Endothelial cell of umbilical vein (primary cell): ENCODE data around the gene KLK2. TPM values are rescaled to one million over a fixed set of nuclear protein-coding genes. Genes with fewer than 3 reads are reported as not detected.

Experiments
- BruUV-seq: library from RNA; stranded (reverse); fragments of 400-500 nt; replicated peaks from 2 replicates; lab custom pipeline; 2021; lab: Mats Ljungman, UMichigan
- CTCF ChIA-PET: fragments of 300-600, 350-600 bp; sonication (Branson Sonifier 250); formaldehyde crosslinking; loops from one replicate; lab custom pipeline; 2021; ENCODE audit warnings: antibody characterized with exemption, inconsistent platforms; lab: Charles Lee
- POLR2A ChIA-PET: fragments of 300-600, 350-600 bp; sonication (Branson Sonifier 250); formaldehyde crosslinking; loops from one replicate; lab custom pipeline; 2021; ENCODE audit warnings: antibody characterized with exemption, inconsistent platforms; lab: Charles Lee
- DNase-seq: peaks from one replicate; pipeline ENCODE4 v3.0.0-alpha.2; 2011; ENCODE audit warnings: low read depth, low spot score
- FAIRE-seq: peaks from 2 replicates; lab custom pipeline; 2011; peaks lifted over from hg19 to GRCh38; lab: Jason Lieb, UNC
- H2AFZ ChIP-seq: 2 replicates; pipeline ENCODE4 v1.6.0; 2012; ENCODE audit warnings: low read depth, low read length, control low read depth, inconsistent platforms
- H3K27ac ChIP-seq: 2 replicates; pipeline ENCODE4 v1.5.1; 2011; ENCODE audit warnings: low read depth, mild to moderate bottlenecking, control low read depth, low read length, moderate library complexity; ENCODE audit not compliant: insufficient read depth
- H3K27me3 ChIP-seq, 2 experiments: 2 replicates each; pipeline versions ENCODE4 v1.6.0 to v1.6.1; 2011; ENCODE audit warnings: low read length in 2 of 2, mixed read lengths in 1 of 2; ENCODE audit not compliant: control insufficient read depth in 2 of 2, insufficient read depth in 2 of 2
- H3K36me3 ChIP-seq, 2 experiments: 2 replicates in 1 of 2; 3 replicates in 1 of 2; pipeline ENCODE4 v1.5.1; 2011; ENCODE audit warnings: low read length in 2 of 2, mild to moderate bottlenecking in 1 of 2, moderate library complexity in 1 of 2; ENCODE audit not compliant: control insufficient read depth in 2 of 2, insufficient read depth in 2 of 2; ENCODE audit errors: extremely low read depth in 1 of 2
- H3K4me1 ChIP-seq: 3 replicates; pipeline ENCODE4 v1.5.1; 2011; ENCODE audit warnings: mild to moderate bottlenecking, low read length; ENCODE audit not compliant: control insufficient read depth, insufficient read depth; ENCODE audit errors: extremely low read depth
- H3K4me2 ChIP-seq: 2 replicates; pipeline ENCODE4 v1.6.1; 2011; ENCODE audit warnings: low read length, control low read depth, mixed read lengths; ENCODE audit not compliant: insufficient read depth
- H3K4me3 ChIP-seq, 3 experiments: fragments of 200-600 bp in 1 of 3; sonication (generic), shearing (Covaris generic) in 1 of 3; replicated peaks in 1 of 3; 2 replicates each; pipeline ENCODE4 v1.5.1; 2011 to 2016; ENCODE audit warnings: control low read depth in 3 of 3, low read length in 3 of 3, mild to moderate bottlenecking in 2 of 3, inconsistent platforms in 1 of 3, low read depth in 1 of 3, moderate library complexity in 1 of 3; ENCODE audit not compliant: insufficient read depth in 1 of 3
- H3K79me2 ChIP-seq: 2 replicates; pipeline ENCODE4 v1.6.0; 2012; ENCODE audit warnings: low read length, inconsistent platforms; ENCODE audit not compliant: control insufficient read depth, insufficient read depth
- H3K9ac ChIP-seq: replicated peaks from 2 replicates; pipeline ENCODE3; 2011; ENCODE audit warnings: low read length, control low read depth; ENCODE audit not compliant: insufficient read depth; ENCODE audit errors: extremely low read depth
- H3K9me1 ChIP-seq: replicated peaks from 3 replicates; pipeline ENCODE4 v1.6.0; 2011; ENCODE audit warnings: mild to moderate bottlenecking, low read length; ENCODE audit not compliant: control insufficient read depth, insufficient read depth; ENCODE audit errors: extremely low read depth
- H3K9me3 ChIP-seq: replicated peaks from 2 replicates; pipeline ENCODE4 v1.5.1; 2012; ENCODE audit warnings: low read length, inconsistent platforms; ENCODE audit not compliant: control insufficient read depth, insufficient read depth
- H4K20me1 ChIP-seq: replicated peaks from 2 replicates; pipeline ENCODE3; 2011; ENCODE audit warnings: mild to moderate bottlenecking, low read length; ENCODE audit not compliant: control insufficient read depth, insufficient read depth; ENCODE audit errors: extremely low read depth
- EZH2 ChIP-seq: IDR thresholded peaks from 2 replicates; pipeline ENCODE4 v1.6.1; 2012; ENCODE audit warnings: borderline replicate concordance, low read depth, mild to moderate bottlenecking, moderate library complexity, low read length, inconsistent platforms; ENCODE audit not compliant: severe bottlenecking
- FOS ChIP-seq: IDR thresholded peaks from 2 replicates; pipeline ENCODE4 v1.6.1; 2011; ENCODE audit warnings: mild to moderate bottlenecking, low read length, moderate library complexity, borderline replicate concordance; ENCODE audit not compliant: insufficient read depth
- GATA2 ChIP-seq: IDR thresholded peaks from 2 replicates; pipeline ENCODE4 v1.7.0; 2011; ENCODE audit warnings: low read depth, mild to moderate bottlenecking, moderate library complexity, mixed read lengths, low read length; ENCODE audit not compliant: insufficient read length, insufficient read depth
- JUN ChIP-seq: IDR thresholded peaks from 2 replicates; pipeline ENCODE4 v1.6.1; 2011; ENCODE audit warnings: borderline replicate concordance, low read depth; ENCODE audit not compliant: insufficient read length, insufficient read depth
- MYC ChIP-seq: IDR thresholded peaks from one replicate; pipeline ENCODE4 v1.6.1; 2011; ENCODE audit warnings: mild to moderate bottlenecking, low read depth, low read length
- POLR2A ChIP-seq: IDR thresholded peaks from 2 replicates; pipeline ENCODE4 v1.6.1; 2012; ENCODE audit warnings: low read depth, mild to moderate bottlenecking, control low read depth, low read length
- POLR2AphosphoS5 ChIP-seq: IDR thresholded peaks from 2 replicates; pipeline ENCODE4 v1.6.1; 2012; ENCODE audit warnings: low read depth, mild to moderate bottlenecking, control low read depth, low read length, moderate library complexity; ENCODE audit not compliant: insufficient read depth
- dilution Hi-C: fragments of 300-500 bp; cut with MboI; formaldehyde crosslinking; loops from one replicate; pipeline ENCODE4 v1.15.0; 2019; ENCODE audit warnings: low sequenced_read_pairs; ENCODE audit not compliant: extremely low pct_ligation_motif_present
- intact Hi-C: fragments of 100-400 bp; cut with micrococcal nuclease; formaldehyde crosslinking; loops from one replicate; pipeline ENCODE4 v1.10.0; 2022
- polyA plus RNA-seq, 4 experiments: library from polyadenylated mRNA; depleted of rRNA in 3 of 4; stranded (reverse) in 3 of 4; unstranded in 1 of 4; fragments of >200 nt; gene quantifications; 2 replicates each; pipeline versions ENCODE4 v1.2.1 to v1.2.3, GENCODE V29; 2011 to 2012; ENCODE audit warnings: missing spikeins in 1 of 4
- total RNA-seq: library from RNA; stranded (reverse); gene quantifications from 2 replicates; pipeline ENCODE4 v1.2.3, GENCODE V29; 2021
- TF ChIP-seq, protein P1 (sequence below): IDR thresholded peaks from 2 replicates; pipeline ENCODE4 v1.6.1; 2011; ENCODE audit not compliant: insufficient read depth, insufficient read length
- TF ChIP-seq, protein P2 (sequence below), 2 donors: IDR thresholded peaks; 1 replicate in 1 of 2; 2 replicates in 1 of 2; pipeline ENCODE4 v1.5.1; 2011; ENCODE audit warnings: low read length in 2 of 2, mild to moderate bottlenecking in 2 of 2, moderate library complexity in 2 of 2, control low read depth in 1 of 2, inconsistent platforms in 1 of 2, low read depth in 1 of 2; ENCODE audit not compliant: insufficient read depth in 1 of 2; ENCODE audit errors: extremely low read depth in 1 of 2

The KLK2 gene
- total and polyA plus RNA-seq, 2 donors (not counting 3 experiments of a cell fraction or from before 2014, with no cell fraction given) = not detected

DNA sequence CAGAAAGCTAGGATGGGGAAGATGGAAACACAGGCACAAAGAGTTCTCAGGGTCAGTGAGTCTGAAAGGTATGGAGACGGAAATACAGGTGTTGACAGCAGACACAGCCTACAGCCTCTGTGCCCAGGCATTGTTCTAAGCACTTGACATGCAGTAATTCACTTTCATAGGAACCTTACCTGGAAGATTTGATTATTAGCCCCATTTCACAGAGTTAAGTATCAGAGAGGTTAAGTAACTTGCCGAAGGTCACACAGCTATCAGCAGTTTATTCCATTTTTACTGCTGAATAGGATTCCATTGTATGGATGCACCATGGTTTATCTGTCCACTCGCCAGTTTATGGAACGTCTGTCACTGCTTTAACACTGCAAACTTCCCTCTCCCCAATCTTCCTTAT lies 24.8 kb downstream of the KLK2 start:
- H3K79me2 ChIP-seq = no peaks in the 10 kb centered on the region
- intact Hi-C loops = no loop called here
- H3K9ac ChIP-seq = no peak overlapping the region
- no peaks in the 10 kb centered on the region for H3K36me3 ChIP-seq
- TF ChIP-seq GATA2 (no peak), POLR2AphosphoS5 (no peak)
- TF ChIP-seq, protein P1, sequence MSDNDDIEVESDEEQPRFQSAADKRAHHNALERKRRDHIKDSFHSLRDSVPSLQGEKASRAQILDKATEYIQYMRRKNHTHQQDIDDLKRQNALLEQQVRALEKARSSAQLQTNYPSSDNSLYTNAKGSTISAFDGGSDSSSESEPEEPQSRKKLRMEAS = no peak
- H3K27ac ChIP-seq = no peak overlapping the region
- H3K4me3 ChIP-seq = no peak overlapping the region
- dilution Hi-C loops = no loop called here
- H4K20me1 ChIP-seq = no peaks in the 10 kb centered on the region
- POLR2A ChIA-PET = no interaction called here
- H3K27me3 ChIP-seq = no peaks in the 10 kb centered on the region
- no TSS peak for BruUV-seq
- no peaks in the 10 kb centered on the region for H3K9me3 ChIP-seq
- CTCF ChIA-PET = no interaction called here
- FAIRE-seq = no peak
- H2AFZ ChIP-seq = no peak overlapping the region
- no peaks in the 10 kb centered on the region for H3K4me1 ChIP-seq
- no peak overlapping the region for H3K4me2 ChIP-seq
- H3K9me1 ChIP-seq = no peaks in the 10 kb centered on the region
- no peak for DNase-seq

DNA sequence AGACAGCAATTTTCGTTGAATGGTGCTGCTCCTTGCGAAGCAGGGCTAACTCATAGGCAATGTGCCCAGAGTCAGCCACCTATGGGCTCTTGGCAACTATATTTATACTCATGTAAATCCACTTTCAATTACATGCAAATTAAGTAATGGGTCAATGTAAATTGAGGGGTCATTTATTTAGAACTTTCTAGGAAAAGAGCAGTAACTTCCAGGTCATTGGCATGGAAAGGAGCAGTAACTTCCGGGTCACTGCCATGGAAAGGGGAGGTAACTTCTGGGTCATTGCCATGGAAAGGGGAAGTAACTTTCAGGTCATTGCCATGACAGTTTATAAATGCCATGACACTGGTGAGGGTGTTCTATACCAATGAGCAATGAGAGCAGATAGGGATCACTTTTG lies 26.3 kb downstream of the KLK2 start:
- ChIA-PET CTCF (interaction anchor here (1.4 kb wide), 1 partner anchor 22 kb away, joined by 3 read pairs; no protein-coding TSS in a partner anchor), POLR2A (no interaction called here)
- H4K20me1 ChIP-seq = no peaks in the 10 kb centered on the region
- H3K4me2 ChIP-seq = no peak overlapping the region
- TF ChIP-seq, protein P2, sequence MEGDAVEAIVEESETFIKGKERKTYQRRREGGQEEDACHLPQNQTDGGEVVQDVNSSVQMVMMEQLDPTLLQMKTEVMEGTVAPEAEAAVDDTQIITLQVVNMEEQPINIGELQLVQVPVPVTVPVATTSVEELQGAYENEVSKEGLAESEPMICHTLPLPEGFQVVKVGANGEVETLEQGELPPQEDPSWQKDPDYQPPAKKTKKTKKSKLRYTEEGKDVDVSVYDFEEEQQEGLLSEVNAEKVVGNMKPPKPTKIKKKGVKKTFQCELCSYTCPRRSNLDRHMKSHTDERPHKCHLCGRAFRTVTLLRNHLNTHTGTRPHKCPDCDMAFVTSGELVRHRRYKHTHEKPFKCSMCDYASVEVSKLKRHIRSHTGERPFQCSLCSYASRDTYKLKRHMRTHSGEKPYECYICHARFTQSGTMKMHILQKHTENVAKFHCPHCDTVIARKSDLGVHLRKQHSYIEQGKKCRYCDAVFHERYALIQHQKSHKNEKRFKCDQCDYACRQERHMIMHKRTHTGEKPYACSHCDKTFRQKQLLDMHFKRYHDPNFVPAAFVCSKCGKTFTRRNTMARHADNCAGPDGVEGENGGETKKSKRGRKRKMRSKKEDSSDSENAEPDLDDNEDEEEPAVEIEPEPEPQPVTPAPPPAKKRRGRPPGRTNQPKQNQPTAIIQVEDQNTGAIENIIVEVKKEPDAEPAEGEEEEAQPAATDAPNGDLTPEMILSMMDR (IDR thresholded peaks at IDR 0.05; ENCODE audit: extremely low read depth in 1 of 2, insufficient read depth in 1 of 2, low read depth in 1 of 2, low read length in 2 of 2) = no peak
- TF ChIP-seq JUN = no peak
- TF ChIP-seq, protein P1 = no peak
- TF ChIP-seq FOS = no peak
- TF ChIP-seq EZH2 = no peak
- TF ChIP-seq POLR2AphosphoS5 = no peak
- TF ChIP-seq MYC = no peak
- no peak for TF ChIP-seq POLR2A
- TF ChIP-seq GATA2 = no peak
- no peak for FAIRE-seq
- H3K27ac ChIP-seq = no peak overlapping the region
- no peak overlapping the region for H3K4me3 ChIP-seq
- no peaks in the 10 kb centered on the region for H3K36me3 ChIP-seq
- dilution Hi-C loops (no loop called here), intact Hi-C loops (no loop called here)
- no peaks in the 10 kb centered on the region for H3K27me3 ChIP-seq
- no peaks in the 10 kb centered on the region for H3K9me1 ChIP-seq
- BruUV-seq = no TSS peak
- H3K4me1 ChIP-seq = no peaks in the 10 kb centered on the region
- no peak overlapping the region for H2AFZ ChIP-seq
- H3K79me2 ChIP-seq = no peaks in the 10 kb centered on the region
- H3K9ac ChIP-seq = no peak overlapping the region
- no peak for DNase-seq
- no peaks in the 10 kb centered on the region for H3K9me3 ChIP-seq
